ENCODE measurements around the gene SLC22A14. TPM values are rescaled to one million over a fixed set of nuclear protein-coding genes. Genes with fewer than 3 reads are reported as not detected.
A peak's percentile ranks its signal among the peaks of the same experiment; 100 is the strongest.
"Not testable (repeated sequence)": the region's sequence is repeated elsewhere in the genome, so short reads cannot be mapped to it uniquely, and the experiment has no call there.

The SLC22A14 gene, protein sequence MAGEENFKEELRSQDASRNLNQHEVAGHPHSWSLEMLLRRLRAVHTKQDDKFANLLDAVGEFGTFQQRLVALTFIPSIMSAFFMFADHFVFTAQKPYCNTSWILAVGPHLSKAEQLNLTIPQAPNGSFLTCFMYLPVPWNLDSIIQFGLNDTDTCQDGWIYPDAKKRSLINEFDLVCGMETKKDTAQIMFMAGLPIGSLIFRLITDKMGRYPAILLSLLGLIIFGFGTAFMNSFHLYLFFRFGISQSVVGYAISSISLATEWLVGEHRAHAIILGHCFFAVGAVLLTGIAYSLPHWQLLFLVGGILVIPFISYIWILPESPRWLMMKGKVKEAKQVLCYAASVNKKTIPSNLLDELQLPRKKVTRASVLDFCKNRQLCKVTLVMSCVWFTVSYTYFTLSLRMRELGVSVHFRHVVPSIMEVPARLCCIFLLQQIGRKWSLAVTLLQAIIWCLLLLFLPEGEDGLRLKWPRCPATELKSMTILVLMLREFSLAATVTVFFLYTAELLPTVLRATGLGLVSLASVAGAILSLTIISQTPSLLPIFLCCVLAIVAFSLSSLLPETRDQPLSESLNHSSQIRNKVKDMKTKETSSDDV
- 0.13 TPM for polyA plus RNA-seq
- long read RNA-seq, donor 1: 0 reads
- long read RNA-seq, donor 2: 0 reads
- long read RNA-seq, donor 3: 0 reads
- long read RNA-seq, donor 4: 0 reads
- long read RNA-seq, donor 5: 0 reads
- long read RNA-seq, donor 6: 0 reads
- long read RNA-seq, donor 7: 0 reads
- long read RNA-seq, donor 8: 0 reads
- long read RNA-seq, donor 9: 0 reads
- long read RNA-seq, donor 10: 0 reads
- long read RNA-seq, donor 11: 0 reads

DNA sequence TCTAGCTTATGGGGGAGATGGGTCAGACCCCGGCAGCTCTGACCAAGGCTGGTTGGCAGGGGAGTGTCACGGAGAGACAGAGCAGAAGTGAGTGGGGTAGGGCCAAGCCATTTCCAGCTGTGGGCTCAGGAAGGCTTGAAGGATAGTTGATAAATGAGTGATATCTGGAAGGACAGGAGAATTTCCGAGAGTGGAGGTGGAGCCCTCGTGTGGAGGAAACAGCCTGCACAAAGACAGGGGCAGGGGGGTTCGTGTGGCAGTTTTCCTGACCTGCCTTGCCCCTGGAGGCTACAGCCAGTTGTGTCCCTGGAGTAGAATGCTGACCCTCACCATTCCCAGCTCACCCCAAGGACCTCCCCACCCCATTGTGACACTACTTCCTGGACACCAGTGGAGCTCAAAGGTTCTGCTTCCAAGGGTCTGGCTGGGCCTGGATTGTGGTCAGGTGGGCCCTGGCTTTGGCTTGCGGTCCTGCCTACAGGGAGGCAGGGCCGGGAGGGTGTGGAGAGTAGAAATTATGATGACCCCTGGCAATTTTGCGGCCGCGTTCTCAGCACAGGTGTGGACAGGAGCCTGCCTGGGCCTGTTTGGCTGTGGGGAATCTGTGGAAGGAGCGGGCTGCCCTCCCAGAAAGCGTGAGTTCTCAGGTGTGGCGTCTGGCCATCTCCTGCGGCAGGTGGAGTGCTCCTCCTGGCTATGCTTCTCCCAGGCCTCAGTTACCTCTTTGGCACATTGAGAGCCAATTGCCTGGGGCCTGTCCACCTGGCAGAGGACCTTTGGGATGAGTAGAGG lies at the start of gene SLC22A14:
Gene SLC22A14, plus strand, starts transcription at position 400 of the 792 bp plus-strand sequence. CDS start 23,733 bp downstream, outside the sequence.
- H3K27ac ChIP-seq (ENCODE audit: low read length): no peak within 1 kb of the TSS
- no peaks in the 10 kb centered on the region for H3K27me3 ChIP-seq (ENCODE audit: control insufficient read depth, insufficient read depth, low read length)
- no peak for DNase-seq
- H3K4me1 ChIP-seq (ENCODE audit: control insufficient read depth, insufficient read depth, low read length): no peaks in the 10 kb centered on the region
- no peak within 1 kb of the TSS for H3K4me3 ChIP-seq (ENCODE audit: low read length)
- H3K36me3 ChIP-seq (ENCODE audit: control insufficient read depth, insufficient read depth, low read length): no peaks in the 10 kb centered on the region
- WGBS (ENCODE audit: insufficient coverage, low lambda C conversion rate): 100% methylated on average over 1 of the region's 14 CpGs
- H3K9me3 ChIP-seq (ENCODE audit: control insufficient read depth, low read depth, low read length): no peaks in the 10 kb centered on the region

- peaks cover 27% of the 10 kb centered on the region for H3K36me3 ChIP-seq (ENCODE audit: control insufficient read depth, insufficient read depth, low read length)
- WGBS (ENCODE audit: insufficient coverage, low lambda C conversion rate): 100% methylated on average over 1 of the region's 2 CpGs
- H3K9me3 ChIP-seq (ENCODE audit: control insufficient read depth, low read depth, low read length): peaks cover 5% of the 10 kb centered on the region
Observed at GRCh38 chr3:38232701-38233100, 49.4 kb upstream of the SLC22A14 start.

DNA sequence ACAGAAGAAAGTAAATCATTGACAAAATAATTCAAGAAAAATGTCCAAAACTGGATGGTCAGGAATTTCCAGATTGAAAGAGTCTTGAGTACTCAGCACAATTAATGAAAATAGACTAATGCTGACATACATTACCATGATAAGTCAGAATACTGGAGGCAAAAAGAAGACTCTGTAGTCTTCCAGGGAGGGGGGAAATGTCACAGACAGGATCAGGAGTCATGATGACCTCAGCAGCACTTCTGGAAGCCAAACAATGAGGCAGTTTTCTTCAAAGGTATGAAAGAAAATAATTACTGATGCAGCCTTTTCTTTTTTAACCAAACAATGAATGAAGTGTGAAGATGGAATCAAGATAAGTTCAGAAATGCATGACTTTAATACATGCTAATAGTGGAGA lies 46.6 kb upstream of the SLC22A14 start:
- Histone ChIP-seq H3K9me3 (ENCODE audit: control insufficient read depth, low read depth, low read length) (peaks cover 13% of the 10 kb centered on the region), H3K27me3 (ENCODE audit: control insufficient read depth, insufficient read depth, low read length) (no peaks in the 10 kb centered on the region), H3K4me3 (ENCODE audit: low read length) (no peak overlapping the region), H3K27ac (ENCODE audit: low read length) (no peak overlapping the region), H3K4me1 (ENCODE audit: control insufficient read depth, insufficient read depth, low read length) (no peaks in the 10 kb centered on the region), H3K36me3 (ENCODE audit: control insufficient read depth, insufficient read depth, low read length) (peaks cover 40% of the 10 kb centered on the region)
- no peak for DNase-seq

More at GRCh38 chr3:38232701-38233100, 49.4 kb upstream of the SLC22A14 start:
- no peaks in the 10 kb centered on the region for H3K27me3 ChIP-seq (ENCODE audit: control insufficient read depth, insufficient read depth, low read length)
- no peak overlapping the region for H3K27ac ChIP-seq (ENCODE audit: low read length)
- no peak for DNase-seq
- H3K4me3 ChIP-seq (ENCODE audit: low read length): no peak overlapping the region
- no peaks in the 10 kb centered on the region for H3K4me1 ChIP-seq (ENCODE audit: control insufficient read depth, insufficient read depth, low read length)

DNA sequence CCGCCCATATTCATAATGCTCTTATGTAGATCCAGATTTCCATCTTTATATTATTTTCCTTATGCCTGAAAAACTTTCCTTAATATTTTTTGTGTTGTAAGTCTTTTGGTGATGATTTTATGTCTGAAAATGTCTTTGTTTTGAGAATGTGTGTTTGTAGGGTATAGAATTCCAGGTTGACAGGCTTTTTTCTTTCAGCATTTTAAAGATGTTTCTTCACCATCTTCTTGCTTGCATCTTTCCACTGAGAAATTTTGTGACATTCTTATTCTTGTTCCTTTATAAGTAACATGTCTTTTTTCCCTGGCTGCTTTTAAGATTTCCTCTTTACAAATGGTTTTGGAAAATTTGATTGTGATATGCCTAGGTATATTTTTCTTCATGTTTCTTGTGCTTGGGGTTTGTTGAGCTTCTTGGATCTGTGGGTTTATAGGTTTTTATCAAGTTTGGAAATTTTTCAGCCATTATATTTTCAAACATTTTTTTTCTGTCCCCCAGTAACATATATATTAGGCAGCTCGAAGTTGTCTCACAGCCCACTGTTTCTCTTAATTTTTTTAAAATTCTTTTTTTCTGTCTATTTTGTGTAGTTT lies 43.6 kb upstream of the SLC22A14 start:
- WGBS (ENCODE audit: insufficient coverage, low lambda C conversion rate): 100% methylated on average over 1 of the region's 2 CpGs
- peaks cover 37% of the 10 kb centered on the region for H3K36me3 ChIP-seq (ENCODE audit: control insufficient read depth, insufficient read depth, low read length)
- no peak for DNase-seq

DNA sequence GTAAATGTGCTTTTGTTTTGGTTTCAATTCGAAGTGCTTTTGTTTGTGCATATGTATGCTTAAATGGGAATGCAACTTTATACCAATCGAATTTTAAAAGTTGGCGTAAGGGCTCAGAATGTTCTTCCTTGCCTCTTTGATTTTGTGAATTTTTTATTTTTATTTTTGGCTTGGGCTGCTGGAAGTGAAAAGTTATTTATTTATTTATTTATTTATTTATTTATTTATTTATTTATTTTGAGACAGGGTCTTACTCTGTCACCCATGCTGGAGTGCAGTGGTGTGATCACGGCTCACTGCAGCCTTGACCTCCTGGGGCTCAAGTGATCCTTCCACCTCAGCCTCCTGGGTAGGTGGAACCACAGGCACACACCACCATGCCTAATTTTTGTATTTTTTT lies 39.3 kb upstream of the SLC22A14 start:
- not testable (repeated sequence) for H3K27me3 ChIP-seq (ENCODE audit: control insufficient read depth, insufficient read depth, low read length); H3K27ac ChIP-seq (ENCODE audit: low read length); H3K9me3 ChIP-seq (ENCODE audit: control insufficient read depth, low read depth, low read length); H3K4me1 ChIP-seq (ENCODE audit: control insufficient read depth, insufficient read depth, low read length); DNase-seq; H3K4me3 ChIP-seq (ENCODE audit: low read length)
- peaks cover 35% of the 10 kb centered on the region for H3K36me3 ChIP-seq (ENCODE audit: control insufficient read depth, insufficient read depth, low read length)
- WGBS (ENCODE audit: insufficient coverage, low lambda C conversion rate): 100% methylated on average over 3 of the region's 4 CpGs

More for the DNA sequence above, 43.6 kb upstream of the SLC22A14 start:
- Histone ChIP-seq H3K9me3 (ENCODE audit: control insufficient read depth, low read depth, low read length) (peaks cover 13% of the 10 kb centered on the region), H3K4me1 (ENCODE audit: control insufficient read depth, insufficient read depth, low read length) (no peaks in the 10 kb centered on the region), H3K27ac (ENCODE audit: low read length) (no peak overlapping the region), H3K27me3 (ENCODE audit: control insufficient read depth, insufficient read depth, low read length) (no peaks in the 10 kb centered on the region), H3K4me3 (ENCODE audit: low read length) (no peak overlapping the region)

DNA sequence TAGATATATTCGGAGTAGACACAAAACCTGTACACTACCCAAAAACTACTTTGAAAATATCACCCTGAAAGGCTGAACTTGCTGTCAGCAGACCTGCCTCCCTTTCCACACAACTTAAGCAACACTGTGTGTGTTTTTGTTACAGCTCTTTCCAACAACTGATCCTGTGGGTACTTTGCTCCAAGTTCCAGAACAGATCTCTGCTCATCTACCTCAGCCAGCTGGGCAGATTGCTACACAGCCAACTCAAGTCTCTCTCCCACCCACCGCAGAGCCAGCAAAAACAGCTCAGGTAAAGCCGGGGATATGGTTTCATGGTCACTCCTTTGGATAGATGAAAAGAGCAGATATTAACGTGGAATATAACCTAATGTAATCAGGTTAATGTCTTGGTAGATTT lies 36.2 kb upstream of the SLC22A14 start:
- Histone ChIP-seq H3K4me3 (ENCODE audit: low read length) (no peak overlapping the region), H3K9me3 (ENCODE audit: control insufficient read depth, low read depth, low read length) (no peaks in the 10 kb centered on the region), H3K36me3 (ENCODE audit: control insufficient read depth, insufficient read depth, low read length) (peaks cover 35% of the 10 kb centered on the region), H3K4me1 (ENCODE audit: control insufficient read depth, insufficient read depth, low read length) (no peaks in the 10 kb centered on the region), H3K27me3 (ENCODE audit: control insufficient read depth, insufficient read depth, low read length) (no peaks in the 10 kb centered on the region), H3K27ac (ENCODE audit: low read length) (no peak overlapping the region)
- no peak for DNase-seq
- WGBS (ENCODE audit: insufficient coverage, low lambda C conversion rate): 100% methylated on average over 2 of the region's 4 CpGs

DNA sequence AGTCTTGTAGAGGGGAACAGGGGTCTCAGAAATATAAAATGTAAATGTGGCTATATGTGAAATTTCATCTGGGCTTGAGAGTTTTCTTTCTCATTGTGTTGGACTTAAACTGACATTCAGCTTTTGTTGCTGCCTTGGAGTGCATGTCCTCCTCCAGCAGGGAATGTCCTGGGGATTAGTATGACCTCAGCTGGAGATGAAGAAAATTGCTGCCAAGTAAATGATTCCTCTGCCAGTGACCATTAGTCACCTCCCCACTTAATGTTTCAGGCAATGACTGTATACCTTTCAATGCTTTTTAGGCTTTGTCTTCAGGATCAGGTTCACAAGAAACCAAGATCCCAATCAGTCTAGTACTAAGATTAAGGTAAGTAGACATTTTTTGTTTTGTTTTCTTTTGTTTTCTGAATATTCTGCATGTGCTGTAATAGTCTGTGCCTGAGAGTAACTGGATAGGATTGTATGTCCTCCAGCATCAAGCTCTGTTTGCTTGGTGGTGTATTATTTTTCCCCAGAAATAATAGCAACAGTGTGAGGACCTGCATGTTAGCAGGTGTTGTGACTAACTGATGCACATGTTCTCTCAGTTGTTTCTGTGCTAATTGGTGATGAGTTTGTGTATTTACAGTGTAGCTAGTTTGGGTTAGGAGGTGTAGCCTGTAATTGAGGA lies 34.6 kb upstream of the SLC22A14 start:
- Histone ChIP-seq H3K27me3 (ENCODE audit: control insufficient read depth, insufficient read depth, low read length) (no peaks in the 10 kb centered on the region), H3K27ac (ENCODE audit: low read length) (no peak overlapping the region), H3K36me3 (ENCODE audit: control insufficient read depth, insufficient read depth, low read length) (peaks cover 50% of the 10 kb centered on the region), H3K4me1 (ENCODE audit: control insufficient read depth, insufficient read depth, low read length) (no peaks in the 10 kb centered on the region), H3K4me3 (ENCODE audit: low read length) (no peak overlapping the region), H3K9me3 (ENCODE audit: control insufficient read depth, low read depth, low read length) (no peaks in the 10 kb centered on the region)
- no peak for DNase-seq

GRCh38 chr3:38250198-38250597 lies 31.9 kb upstream of the SLC22A14 start:
- Histone ChIP-seq H3K9me3 (ENCODE audit: control insufficient read depth, low read depth, low read length) (no peaks in the 10 kb centered on the region), H3K4me1 (ENCODE audit: control insufficient read depth, insufficient read depth, low read length) (no peaks in the 10 kb centered on the region), H3K4me3 (ENCODE audit: low read length) (no peak overlapping the region), H3K27ac (ENCODE audit: low read length) (peak overlapping the region; percentile 12), H3K27me3 (ENCODE audit: control insufficient read depth, insufficient read depth, low read length) (no peaks in the 10 kb centered on the region), H3K36me3 (ENCODE audit: control insufficient read depth, insufficient read depth, low read length) (peaks cover 74% of the 10 kb centered on the region)
- peak in 1 of 2 donors; percentile 32 for DNase-seq
- WGBS (ENCODE audit: insufficient coverage, low lambda C conversion rate): no CpG with 5 or more reads among the region's 2 CpGs

DNA sequence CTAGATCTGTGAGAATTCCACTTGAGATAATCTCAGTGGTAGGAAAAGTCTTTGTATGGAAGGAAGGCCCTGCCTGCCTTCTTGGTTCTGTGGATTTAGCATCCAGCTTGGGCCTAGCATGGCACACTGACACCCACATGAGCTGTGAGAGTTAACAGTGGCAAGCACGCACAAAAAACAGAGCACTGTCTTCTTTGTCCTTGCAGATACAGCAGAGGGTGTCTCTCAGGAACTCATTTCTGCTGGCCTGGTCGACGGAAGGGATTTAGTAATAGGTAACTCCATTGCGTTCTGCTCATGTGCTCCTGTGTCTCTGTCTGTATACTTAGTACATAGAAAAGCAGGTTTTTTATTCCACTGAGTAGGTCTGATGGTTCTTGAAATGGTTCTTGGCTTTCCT lies 30.9 kb upstream of the SLC22A14 start:
- H3K36me3 ChIP-seq (ENCODE audit: control insufficient read depth, insufficient read depth, low read length): peaks cover 71% of the 10 kb centered on the region
- no CpG with 5 or more reads among the region's 4 CpGs for WGBS (ENCODE audit: insufficient coverage, low lambda C conversion rate)

More for the DNA sequence above, 30.9 kb upstream of the SLC22A14 start:
- Histone ChIP-seq H3K4me3 (ENCODE audit: low read length) (no peak overlapping the region), H3K4me1 (ENCODE audit: control insufficient read depth, insufficient read depth, low read length) (no peaks in the 10 kb centered on the region), H3K27me3 (ENCODE audit: control insufficient read depth, insufficient read depth, low read length) (no peaks in the 10 kb centered on the region), H3K27ac (ENCODE audit: low read length) (no peak overlapping the region), H3K9me3 (ENCODE audit: control insufficient read depth, low read depth, low read length) (no peaks in the 10 kb centered on the region)
- no peak for DNase-seq

Data from large intestine (tissue), 12 donors.